Naive thymus-derived CD8-positive, alpha-beta T cell (primary cell): ENCODE results near the gene GPBP1. TPM values are rescaled to one million over a fixed set of nuclear protein-coding genes. Genes with fewer than 3 reads are reported as not detected.
"Not testable (repeated sequence)": the region's sequence is repeated elsewhere in the genome, so short reads cannot be mapped to it uniquely, and the experiment has no call there.

Experiments used
- ATAC-seq, 2 donors: fragments of 150-1000 bp; cut with Tn5 transposase in 1 of 2; sonication (Bioruptor Pico), chemical (Tn5 transposase) in 1 of 2; 1 replicate in 1 of 2; 2 replicates in 1 of 2; pipeline ENCODE4 v1.10.0; 2021; ENCODE audit warnings: mild to moderate bottlenecking in 2 of 2, moderate library complexity in 2 of 2
- POLR2A ChIA-PET: fragments of 350-600 bp; sonication (Branson Sonifier 250); formaldehyde crosslinking; loops from one replicate; lab custom pipeline; 2021; ENCODE audit warnings: antibody characterized with exemption; lab: Charles Lee
- DNase-seq, 10 donors: peaks; one replicate each; pipeline versions ENCODE4 v3.0.0 to v3.0.0-alpha.2; 2020 to 2022
- H3K27ac Mint-ChIP-seq, 10 donors: one replicate each; pipeline ENCODE4 v1.8.0; 2020 to 2022; ENCODE audit warnings: mild to moderate bottlenecking in 10 of 10, mixed read lengths in 10 of 10, moderate library complexity in 4 of 10, inconsistent platforms in 1 of 10
- H3K27me3 Mint-ChIP-seq, 5 donors: one replicate each; pipeline ENCODE4 v1.8.0; 2021 to 2022; ENCODE audit warnings: mixed read lengths in 5 of 5
- H3K36me3 Mint-ChIP-seq, 3 donors: one replicate each; pipeline ENCODE4 v1.8.0; 2020 to 2022; ENCODE audit warnings: mixed read lengths in 3 of 3, mild to moderate bottlenecking in 2 of 3, inconsistent platforms in 1 of 3
- H3K4me1 Mint-ChIP-seq, 4 donors: one replicate each; pipeline ENCODE4 v1.8.0; 2021 to 2022; ENCODE audit warnings: mixed read lengths in 4 of 4
- H3K4me3 Mint-ChIP-seq, 10 donors: one replicate each; pipeline ENCODE4 v1.8.0; 2020 to 2022; ENCODE audit warnings: mild to moderate bottlenecking in 10 of 10, mixed read lengths in 10 of 10, moderate library complexity in 6 of 10, inconsistent platforms in 1 of 10
- H3K9me3 Mint-ChIP-seq, 9 donors: one replicate each; pipeline ENCODE4 v1.8.0; 2020 to 2022; ENCODE audit warnings: mixed read lengths in 9 of 9, mild to moderate bottlenecking in 3 of 9, inconsistent platforms in 1 of 9, moderate library complexity in 1 of 9
- polyA plus RNA-seq, 3 donors: library from polyadenylated mRNA; unstranded; fragments of 300-500 nt; fragmentation: Illumina TruSeq; gene quantifications; one replicate each; pipeline ENCODE4 v1.2.3, GENCODE V29; 2021
- total RNA-seq, 8 experiments: library from RNA in 2 of 8; stranded (reverse) in 2 of 8; gene quantifications; one replicate each; pipeline ENCODE4 v1.2.3 and lab custom pipeline; 2021 to 2026

The GPBP1 gene
- total and polyA plus RNA-seq, 5 experiments from 2014 or later: 69.8 to 168 (median 97.1) TPM

DNA sequence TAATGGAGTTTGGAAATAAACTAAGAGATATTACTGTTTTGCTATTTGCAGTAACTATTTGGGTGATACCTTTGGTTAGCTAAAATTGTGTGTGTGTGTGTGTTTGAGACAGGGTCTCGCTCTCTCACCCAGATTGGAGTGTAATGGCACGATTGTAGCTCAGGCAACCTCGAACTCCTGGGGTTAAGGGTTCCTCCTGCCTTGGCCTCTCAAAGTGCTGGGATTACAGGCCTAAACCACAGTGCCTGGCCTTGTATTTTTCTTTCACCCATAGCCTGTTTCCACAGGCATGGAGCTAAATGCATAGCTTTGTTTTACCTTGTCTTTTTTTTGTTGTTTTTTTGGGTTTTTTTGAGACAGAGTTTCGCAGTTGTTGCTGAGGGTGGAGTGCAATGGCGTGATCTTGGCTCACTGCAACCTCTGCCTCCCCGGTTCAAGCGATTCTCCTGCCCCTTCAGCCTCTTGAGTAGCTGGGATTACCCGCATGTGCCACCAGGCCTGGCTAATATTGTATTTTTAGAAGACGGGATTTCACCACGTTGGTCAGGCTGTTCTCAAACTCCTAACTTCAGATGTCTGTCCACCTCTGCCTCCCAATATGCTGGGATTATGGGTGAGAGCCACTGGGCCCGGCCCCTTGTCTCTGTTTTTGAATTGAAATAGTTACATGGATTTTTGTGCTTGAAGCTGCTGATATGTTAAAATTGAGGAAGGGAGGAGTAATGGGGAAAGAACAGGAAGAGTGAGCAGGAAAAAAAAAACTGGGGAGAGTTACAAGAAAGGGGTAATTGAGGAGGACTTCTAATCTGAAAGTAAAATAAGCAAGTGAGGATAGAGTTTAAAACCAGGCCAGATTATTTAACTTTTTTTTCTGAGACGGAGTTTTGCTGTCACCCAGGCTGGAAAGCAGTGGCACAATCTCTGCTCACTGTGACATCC, 5.7 kb downstream of the GPBP1 start:
- H3K9me3 Mint-ChIP-seq: no peaks in the 10 kb centered on the region
- DNase-seq (no peak), ATAC-seq (no peak)
- POLR2A ChIA-PET: interaction anchor here (0.7 kb wide), 1 partner anchor 229 kb away, joined by 3 read pairs; no protein-coding TSS in a partner anchor
- peaks cover 30 to 86% (median 66%) of the 10 kb centered on the region in 4 donors for H3K4me1 Mint-ChIP-seq
- H3K27me3 Mint-ChIP-seq: no peaks in the 10 kb centered on the region
- H3K4me3 Mint-ChIP-seq: peak overlapping the region; percentile 86 to 99 (median 97)
- H3K27ac Mint-ChIP-seq: peak overlapping the region; percentile 53 to 95 (median 84)
- H3K36me3 Mint-ChIP-seq: peaks cover 0 to 65% (median 28%) of the 10 kb centered on the region in 3 donors

DNA sequence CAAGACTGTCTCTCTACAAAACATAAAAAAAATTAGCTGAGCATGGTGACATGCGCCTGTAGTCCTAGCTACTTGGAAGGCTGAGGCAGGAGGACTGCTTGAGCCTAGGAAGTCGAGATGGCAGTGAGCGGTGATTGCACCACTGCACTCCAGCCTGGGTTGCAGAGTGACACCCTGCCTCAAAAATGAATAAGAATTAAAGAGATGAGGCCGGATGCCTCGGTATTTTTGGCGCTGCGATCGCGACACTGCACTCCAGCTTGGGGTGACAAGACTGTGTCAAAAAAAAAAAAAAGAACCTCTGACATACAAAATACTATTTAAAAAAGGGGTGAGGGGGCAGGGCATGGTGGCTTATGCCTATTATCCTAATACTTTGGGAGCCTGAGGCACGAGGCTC, 7.3 kb downstream of the GPBP1 start:
- peak in 5 of 10 donors; percentile 16 to 28 (median 22) for DNase-seq
- Mint-ChIP-seq H3K4me1 (peaks cover 33 to 93% (median 73%) of the 10 kb centered on the region in 4 donors), H3K9me3 (no peaks in the 10 kb centered on the region), H3K4me3 (peak overlapping the region; percentile 86 to 99 (median 97)), H3K27me3 (no peaks in the 10 kb centered on the region), H3K36me3 (peaks cover 0 to 69% (median 24%) of the 10 kb centered on the region in 3 donors), H3K27ac (peak overlapping the region; percentile 40 to 95 (median 86))
- POLR2A ChIA-PET: interaction anchor here (1.1 kb wide), 1 partner anchor 13 kb away, joined by 5 read pairs; no protein-coding TSS in a partner anchor
- peak; percentile 16 to 59 for ATAC-seq

DNA sequence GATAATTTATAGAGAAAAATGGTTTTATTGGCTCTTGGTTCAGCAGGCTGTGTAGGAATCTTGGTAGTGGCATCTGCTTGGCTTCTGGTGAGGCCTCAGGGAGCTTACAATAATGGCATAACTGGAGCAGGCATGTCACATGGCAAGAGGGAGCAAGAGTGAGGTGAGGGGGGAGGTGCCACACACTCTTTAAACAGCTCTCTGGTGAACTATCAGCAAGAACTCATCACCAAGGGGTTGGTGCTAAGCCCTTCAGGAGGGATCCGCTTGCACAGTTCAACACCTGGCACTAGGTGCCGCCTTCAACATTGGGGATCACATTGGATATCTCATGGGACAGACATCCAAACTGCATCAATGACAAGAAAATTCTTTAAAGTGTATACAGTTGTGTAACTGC, 10.5 kb downstream of the GPBP1 start:
- peaks cover 35 to 94% (median 86%) of the 10 kb centered on the region in 4 donors for H3K4me1 Mint-ChIP-seq
- DNase-seq (no peak), ATAC-seq (no peak)
- POLR2A ChIA-PET: interaction anchor here (1.0 to 1.3 kb wide), 2 partner anchors 8 to 29 kb away, joined by 3 to 4 read pairs; no protein-coding TSS in a partner anchor
- H3K36me3 Mint-ChIP-seq: peaks cover 0 to 52% (median 9%) of the 10 kb centered on the region in 3 donors
- H3K27ac Mint-ChIP-seq: peak overlapping the region in 8 of 10 donors; percentile 11 to 86 (median 75)
- no peaks in the 10 kb centered on the region for H3K9me3 Mint-ChIP-seq
- no peaks in the 10 kb centered on the region for H3K27me3 Mint-ChIP-seq
- H3K4me3 Mint-ChIP-seq: peak overlapping the region; percentile 27 to 82 (median 69)

DNA sequence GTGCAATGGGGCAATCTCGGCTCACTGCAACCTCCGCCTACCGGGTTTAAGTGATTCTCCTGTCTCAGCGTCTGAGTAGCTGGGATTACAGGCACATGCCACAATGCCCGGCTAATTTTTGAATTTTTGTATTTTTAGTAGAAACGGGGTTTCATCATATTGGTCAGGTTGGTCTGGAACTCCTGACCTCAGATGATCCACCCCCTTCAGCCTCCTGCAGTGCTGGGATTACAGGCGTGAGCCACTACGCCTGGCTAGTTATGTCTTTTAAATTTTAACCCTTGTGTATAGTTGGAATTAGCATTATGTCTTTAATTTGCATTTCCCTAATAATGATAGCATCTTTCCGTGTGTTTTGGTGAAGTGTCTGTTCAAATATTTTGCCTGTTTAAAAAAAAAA, 11.5 kb downstream of the GPBP1 start:
- POLR2A ChIA-PET: no interaction called here
- Mint-ChIP-seq H3K27ac (peak overlapping the region in 8 of 10 donors; percentile 45 to 87 (median 62)), H3K36me3 (peaks cover 0 to 51% (median 6%) of the 10 kb centered on the region in 3 donors), H3K9me3 (no peaks in the 10 kb centered on the region), H3K4me3 (peak overlapping the region; percentile 38 to 79 (median 68)), H3K4me1 (peaks cover 36 to 94% (median 86%) of the 10 kb centered on the region in 4 donors), H3K27me3 (no peaks in the 10 kb centered on the region)
- ATAC-seq: no peak
- no peak for DNase-seq

DNA sequence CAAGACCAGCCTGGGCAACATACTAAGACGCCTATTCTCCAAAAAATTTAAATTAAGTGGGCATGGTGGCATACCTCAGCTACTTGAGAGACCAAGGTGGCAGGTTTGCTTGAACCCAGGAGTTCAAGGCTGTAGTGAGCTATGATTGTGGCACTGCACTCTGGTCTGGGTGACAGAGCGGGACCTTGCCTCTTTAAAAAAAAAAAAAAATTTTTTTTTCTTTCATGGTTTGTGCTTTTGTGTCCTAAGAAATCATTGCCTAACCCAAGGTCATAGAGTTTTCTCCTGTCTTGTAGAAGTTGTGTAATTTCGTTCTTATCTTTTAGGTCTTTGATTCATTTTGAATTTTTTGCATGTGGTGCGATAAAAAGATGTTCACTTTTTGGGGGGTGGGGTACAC, 12.3 kb downstream of the GPBP1 start:
- no peaks in the 10 kb centered on the region for H3K9me3 Mint-ChIP-seq
- no peak for ATAC-seq
- no peaks in the 10 kb centered on the region for H3K27me3 Mint-ChIP-seq
- peaks cover 0 to 44% (median 6%) of the 10 kb centered on the region in 3 donors for H3K36me3 Mint-ChIP-seq
- H3K4me1 Mint-ChIP-seq: peaks cover 30 to 92% (median 80%) of the 10 kb centered on the region in 4 donors
- POLR2A ChIA-PET: no interaction called here
- peak overlapping the region in 8 of 10 donors; percentile 34 to 91 (median 64) for H3K27ac Mint-ChIP-seq
- peak overlapping the region; percentile 19 to 77 (median 67) for H3K4me3 Mint-ChIP-seq
- DNase-seq: no peak

DNA sequence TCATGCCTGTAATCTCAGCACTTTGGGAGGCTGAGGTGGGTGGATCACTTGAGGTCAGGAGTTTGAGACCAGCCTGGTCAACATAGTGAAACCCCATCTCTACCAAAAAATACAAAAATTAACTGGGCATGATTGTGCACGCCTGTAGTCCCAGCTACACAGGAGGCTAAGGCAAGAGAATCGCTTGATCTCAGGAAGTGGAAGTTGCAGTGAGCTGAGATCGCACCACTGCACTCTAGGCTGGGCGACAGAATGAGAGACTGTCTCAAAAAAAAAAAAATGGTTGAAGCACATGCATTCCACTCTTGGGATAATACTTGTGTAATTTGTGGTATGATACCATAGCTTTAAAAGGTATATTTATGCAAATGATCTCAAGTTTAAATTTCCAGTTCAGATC, 14.1 kb downstream of the GPBP1 start:
- Mint-ChIP-seq H3K36me3 (peaks cover 0 to 59% (median 11%) of the 10 kb centered on the region in 3 donors), H3K4me3 (peak overlapping the region; percentile 39 to 77 (median 70)), H3K27ac (peak overlapping the region in 9 of 10 donors; percentile 68 to 89 (median 79)), H3K4me1 (peaks cover 30 to 94% (median 86%) of the 10 kb centered on the region in 4 donors)
- DNase-seq: peak in 3 of 10 donors; percentile 24 to 45 (median 37)
- POLR2A ChIA-PET: interaction anchor here (1.0 to 1.7 kb wide), 2 partner anchors 14 to 278 kb away, joined by 3 to 6 read pairs; partner anchors contain the start of gene GPBP1
- H3K27me3 Mint-ChIP-seq, H3K9me3 Mint-ChIP-seq: not testable (repeated sequence)
- peak; percentile 72 to 85 for ATAC-seq

DNA sequence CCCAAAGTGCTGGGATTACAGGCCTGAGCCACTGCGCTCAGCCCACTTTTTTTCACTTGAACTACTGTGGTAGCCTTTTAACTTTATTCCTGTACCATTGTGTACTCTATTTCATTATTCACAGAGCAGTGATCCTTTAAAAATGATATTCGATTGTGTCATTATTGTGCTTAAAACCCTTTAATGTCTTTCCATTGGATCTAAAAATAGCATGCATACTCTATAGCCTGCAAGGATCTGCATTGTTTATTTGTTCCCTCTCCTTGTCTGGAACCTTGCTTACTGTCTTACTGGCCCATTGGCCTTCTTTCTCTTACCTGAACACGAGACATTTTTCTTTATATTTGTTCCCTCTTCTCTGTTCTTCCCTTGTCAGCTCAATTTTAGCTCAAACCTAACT, 15.7 kb downstream of the GPBP1 start:
- POLR2A ChIA-PET: interaction anchor here (1.0 kb wide), 1 partner anchor 16 kb away, joined by 3 read pairs; the partner anchor contains the start of gene GPBP1
- H3K27me3 Mint-ChIP-seq: no peaks in the 10 kb centered on the region
- peak overlapping the region in 7 of 10 donors; percentile 0 to 77 (median 39) for H3K4me3 Mint-ChIP-seq
- ATAC-seq: no peak
- H3K4me1 Mint-ChIP-seq: peaks cover 33 to 95% (median 89%) of the 10 kb centered on the region in 4 donors
- peaks cover 0 to 1% (median 0%) of the 10 kb centered on the region in 9 donors for H3K9me3 Mint-ChIP-seq
- DNase-seq: no peak
- peaks cover 0 to 58% (median 11%) of the 10 kb centered on the region in 3 donors for H3K36me3 Mint-ChIP-seq
- H3K27ac Mint-ChIP-seq: peak overlapping the region in 9 of 10 donors; percentile 1 to 59 (median 29)

DNA sequence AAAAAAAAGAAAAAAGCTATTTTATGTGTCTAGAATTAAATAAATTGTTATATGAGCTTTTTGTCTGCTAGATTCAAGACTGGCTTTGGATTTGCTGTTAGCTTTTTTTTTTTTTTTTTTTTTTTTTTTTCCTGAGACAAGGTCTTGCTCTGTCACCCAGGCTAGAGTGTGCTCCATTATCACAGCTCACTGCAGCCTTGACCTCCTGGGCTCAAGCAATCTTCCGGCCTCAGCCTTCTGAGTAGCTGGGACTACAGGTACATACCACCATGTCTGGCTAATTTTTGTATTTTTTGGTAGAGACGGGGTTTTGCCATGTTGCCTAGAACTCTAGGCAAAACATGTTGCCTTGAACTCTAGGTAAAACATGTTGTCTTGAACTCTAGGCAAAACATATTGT, 16.7 kb downstream of the GPBP1 start:
- peaks cover 0 to 3% (median 0%) of the 10 kb centered on the region in 9 donors for H3K9me3 Mint-ChIP-seq
- H3K4me3 Mint-ChIP-seq: peak overlapping the region in 1 of 10 donors; percentile 53
- POLR2A ChIA-PET: interaction anchor here (0.5 to 0.8 kb wide), 5 partner anchors 12 to 1196 kb away, joined by 3 to 10 read pairs (median 3); no protein-coding TSS in a partner anchor
- no peaks in the 10 kb centered on the region for H3K27me3 Mint-ChIP-seq
- peaks cover 33 to 94% (median 88%) of the 10 kb centered on the region in 4 donors for H3K4me1 Mint-ChIP-seq
- H3K27ac Mint-ChIP-seq: peak overlapping the region in 5 of 10 donors; percentile 5 to 87 (median 62)
- no peak for ATAC-seq
- DNase-seq: no peak
- H3K36me3 Mint-ChIP-seq: peaks cover 0 to 55% (median 14%) of the 10 kb centered on the region in 3 donors

DNA sequence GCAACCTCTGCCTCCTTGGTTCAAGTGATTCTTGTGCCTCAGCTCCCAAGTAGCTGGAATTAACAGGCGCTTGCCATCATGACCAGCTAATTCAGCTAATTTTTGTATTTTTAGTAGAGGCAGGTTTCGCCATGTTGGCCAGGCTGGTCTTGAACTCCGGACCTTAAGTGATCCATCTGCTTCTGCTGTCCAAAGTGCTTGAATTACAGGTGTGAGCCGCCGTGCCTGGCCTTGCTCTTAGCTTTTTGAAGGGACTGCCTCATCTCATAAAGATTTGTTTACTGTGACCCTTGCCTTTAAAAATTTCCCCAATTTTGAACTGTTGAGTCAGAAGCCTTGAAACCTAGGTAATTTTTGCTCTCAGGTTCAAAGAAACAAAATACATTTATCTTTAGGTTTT, 17.3 kb downstream of the GPBP1 start:
- Mint-ChIP-seq H3K4me1 (peaks cover 31 to 93% (median 83%) of the 10 kb centered on the region in 4 donors), H3K36me3 (peaks cover 0 to 57% (median 14%) of the 10 kb centered on the region in 3 donors), H3K27ac (peak overlapping the region in 6 of 10 donors; percentile 13 to 65 (median 36)), H3K9me3 (peaks cover 0 to 3% (median 0%) of the 10 kb centered on the region in 9 donors), H3K27me3 (no peaks in the 10 kb centered on the region), H3K4me3 (peak overlapping the region in 3 of 10 donors; percentile 41 to 62 (median 53))
- DNase-seq: no peak
- POLR2A ChIA-PET: interaction anchor here (0.7 kb wide), 2 partner anchors 21 to 32 kb away, joined by 3 read pairs; no protein-coding TSS in a partner anchor
- no peak for ATAC-seq

DNA sequence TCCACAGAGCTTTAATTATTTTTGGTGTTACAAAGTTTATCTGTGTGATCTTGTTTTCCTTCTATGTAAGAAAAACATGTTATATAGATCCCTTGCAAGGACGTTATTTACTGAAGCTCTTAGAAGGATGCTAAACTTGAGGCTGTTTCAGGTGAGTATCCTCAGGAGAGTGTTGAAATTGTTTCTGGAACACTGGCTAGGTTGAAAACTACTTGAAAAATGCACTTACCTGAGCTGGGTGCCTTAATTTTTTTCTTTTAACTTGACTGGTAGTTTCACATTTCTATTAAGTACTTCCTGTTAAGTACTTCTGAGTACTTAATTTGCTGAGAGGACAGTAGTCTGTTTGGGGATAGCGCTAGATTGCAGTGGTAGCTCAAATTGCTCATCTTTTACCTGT, 18.1 kb downstream of the GPBP1 start:
- H3K27me3 Mint-ChIP-seq: no peaks in the 10 kb centered on the region
- H3K27ac Mint-ChIP-seq: peak overlapping the region in 8 of 10 donors; percentile 20 to 72 (median 64)

DNA sequence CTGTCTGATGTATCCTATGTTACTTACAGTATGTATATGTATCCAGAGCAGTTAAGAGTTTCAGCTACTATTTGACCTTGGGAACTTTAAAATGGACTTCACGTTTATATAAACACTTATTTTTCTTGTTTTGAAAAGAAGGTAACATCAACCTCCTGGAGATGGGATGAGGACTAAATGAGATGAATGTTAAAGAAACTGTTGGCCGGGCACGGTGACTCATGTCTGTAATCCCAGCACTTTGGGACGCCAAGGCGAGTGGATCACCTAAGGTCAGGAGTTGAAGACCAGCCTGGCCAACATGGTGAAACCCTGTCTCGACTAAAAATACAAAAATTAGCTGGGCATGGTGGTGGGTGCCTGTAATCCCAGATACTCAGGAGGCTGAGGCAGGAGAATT, 19.0 kb downstream of the GPBP1 start:
- POLR2A ChIA-PET, H3K9me3 Mint-ChIP-seq, DNase-seq, ATAC-seq, H3K27me3 Mint-ChIP-seq: not testable (repeated sequence)
- Mint-ChIP-seq H3K36me3 (peaks cover under 1 to 67% (median 14%) of the 10 kb centered on the region in 3 donors), H3K4me1 (peaks cover 29 to 87% (median 76%) of the 10 kb centered on the region in 4 donors), H3K27ac (peak overlapping the region in 8 of 10 donors; percentile 28 to 91 (median 72)), H3K4me3 (peak overlapping the region in 6 of 10 donors; percentile 18 to 82 (median 61))

More for the DNA sequence above, 18.1 kb downstream of the GPBP1 start:
- H3K4me3 Mint-ChIP-seq: peak overlapping the region in 7 of 10 donors; percentile 7 to 62 (median 26)
- POLR2A ChIA-PET: interaction anchor here (0.7 kb wide), 2 partner anchors 15 to 20 kb away, joined by 3 to 4 read pairs; no protein-coding TSS in a partner anchor
- DNase-seq (no peak), ATAC-seq (no peak)
- peaks cover 31 to 88% (median 77%) of the 10 kb centered on the region in 4 donors for H3K4me1 Mint-ChIP-seq
- peaks cover 0 to 59% (median 14%) of the 10 kb centered on the region in 3 donors for H3K36me3 Mint-ChIP-seq
- peaks cover 0 to 3% (median 0%) of the 10 kb centered on the region in 9 donors for H3K9me3 Mint-ChIP-seq
